ENCODE data around the gene TOPBP1. TPM values are rescaled to one million over a fixed set of nuclear protein-coding genes. Genes with fewer than 3 reads are reported as not detected.

Gene TOPBP1
- total and polyA plus RNA-seq, 2 of the 8 experiments (the other 6 are each of a cell fraction or from before 2014, with no cell fraction given), result 19.7 to 35.9 TPM

DNA sequence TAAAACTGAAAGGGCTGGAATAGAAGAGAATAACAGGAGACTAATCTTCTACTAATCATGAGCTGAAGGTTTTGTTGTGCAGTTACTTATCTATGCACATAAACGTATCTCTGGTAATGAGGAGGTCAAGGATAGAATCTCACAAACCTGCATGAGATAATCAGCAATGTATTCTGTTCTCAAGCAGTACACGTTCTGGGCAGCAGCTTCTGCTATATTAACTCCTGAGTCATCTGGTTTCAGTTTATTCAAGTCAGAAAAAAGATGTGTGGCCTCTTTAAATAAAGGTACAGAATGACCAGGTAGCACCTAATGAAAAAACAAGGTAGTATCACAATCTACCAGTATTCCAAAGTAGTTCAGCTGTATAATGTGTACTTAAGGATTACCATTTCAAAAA is 53.4 kb downstream of the TOPBP1 start:
- Histone ChIP-seq H3K4me3 (ENCODE audit: extremely low read depth in 1 of 4, insufficient read depth in 2 of 4, low read depth in 3 of 4, low read length in 4 of 4) (no peak overlapping the region), H3K23me2 (ENCODE audit: low read depth, low read length) (no peaks in the 10 kb centered on the region), H3K23ac (ENCODE audit: insufficient read length) (no peak overlapping the region), H2BK120ac (replicated peaks; ENCODE audit: low read depth, low read length) (no peak overlapping the region), H4K91ac (replicated peaks; ENCODE audit: insufficient read length, low read length) (no peak overlapping the region), H3K36me3 (ENCODE audit: control insufficient read depth in 2 of 4, insufficient read depth in 4 of 4, low read length in 3 of 4) (peaks cover 0 to 53% (median 26%) of the 10 kb centered on the region in 4 experiments; a peak in 4 of 8 replicates), H3K18ac (ENCODE audit: extremely low read depth, low read length) (no peak overlapping the region), H2BK5ac (ENCODE audit: low read depth, low read length) (no peak overlapping the region), H3K27ac (ENCODE audit: low read depth, low read length) (no peak overlapping the region), H3K4ac (replicated peaks; ENCODE audit: insufficient read length, low read depth, low read length) (no peak overlapping the region), H3K56ac (replicated peaks; ENCODE audit: insufficient read length, low read depth, low read length) (no peak overlapping the region), H3K9me3 (ENCODE audit: insufficient read depth in 2 of 2, low read depth in 1 of 2, low read length in 1 of 2) (no peaks in the 10 kb centered on the region), H3K79me1 (ENCODE audit: low read depth, low read length) (no peaks in the 10 kb centered on the region), H3K14ac (ENCODE audit: insufficient read length) (no peak overlapping the region), H4K5ac (ENCODE audit: insufficient read length, low read depth, low read length) (no peak overlapping the region), H4K20me1 (replicated peaks in 1 of 2; ENCODE audit: control insufficient read depth in 1 of 2, insufficient read depth in 2 of 2, low read length in 2 of 2) (no peaks in the 10 kb centered on the region), H2BK15ac (ENCODE audit: low read length) (no peak overlapping the region), H2BK12ac (ENCODE audit: low read depth, low read length) (no peak overlapping the region), H2AK5ac (ENCODE audit: low read depth, low read length) (no peak overlapping the region), H3K27me3 (replicated peaks in 1 of 4; ENCODE audit: control insufficient read depth in 3 of 4, extremely low read depth in 1 of 4, insufficient read depth in 3 of 4, low read length in 3 of 4) (no peaks in the 10 kb centered on the region), H3K4me1 (replicated peaks in 1 of 4; ENCODE audit: control insufficient read depth in 3 of 4, insufficient read depth in 4 of 4, low read length in 3 of 4) (no peaks in the 10 kb centered on the region), H3K4me2 (ENCODE audit: insufficient read depth in 1 of 2, low read depth in 2 of 2, low read length in 2 of 2) (no peak overlapping the region), H2AFZ (ENCODE audit: low read length) (no peak overlapping the region), H2BK20ac (ENCODE audit: low read length) (no peak overlapping the region), H3K79me2 (ENCODE audit: control insufficient read depth in 1 of 2, insufficient read depth in 2 of 2, low read length in 2 of 2) (no peaks in the 10 kb centered on the region), H3K9ac (replicated peaks in 1 of 4; ENCODE audit: extremely low read depth in 1 of 4, low read depth in 3 of 4, low read length in 3 of 4) (no peak overlapping the region), H4K8ac (ENCODE audit: extremely low read depth, insufficient read depth, low read length) (no peak overlapping the region)
- FAIRE-seq, result no peak
- CTCF ChIA-PET (ENCODE audit: partially characterized antibody), result interaction anchor here (0.8 kb wide), 1 partner anchor 30 kb away, joined by 3 read pairs; no protein-coding TSS in a partner anchor
- POLR2A ChIA-PET (ENCODE audit: partially characterized antibody), result no interaction called here
- DNase-seq (ENCODE audit: low read depth in 1 of 2, low spot score in 2 of 2), result no peak
- TF ChIP-seq TAF1 (IDR thresholded peaks at IDR 0.05; ENCODE audit: low read depth, low read length) (no peak), RXRA (IDR thresholded peaks at IDR 0.05; ENCODE audit: insufficient read depth, low read depth, low read length) (no peak), KDM4A (IDR thresholded peaks at IDR 0.05; ENCODE audit: low read depth, low read length, severe bottlenecking) (no peak), CEBPB (IDR thresholded peaks at IDR 0.05; ENCODE audit: low read depth, low read length) (no peak)
- 95% methylated on average over 2 of the region's 2 CpGs; no CpG with 5 or more reads in 1 of the 2 experiments for WGBS, 2 experiments (ENCODE audit: extremely low coverage in 1 of 2, insufficient coverage in 1 of 2, insufficient read length in 1 of 2, insufficient replicate concordance in 2 of 2, low coverage in 1 of 2, low lambda C conversion rate in 2 of 2, missing lambda C conversion rate in 1 of 2)

Measured in H1 (cell line).